Keratinocyte (primary cell): ENCODE measurements around the gene ZNF135. TPM values are rescaled to one million over a fixed set of nuclear protein-coding genes. Genes with fewer than 3 reads are reported as not detected.

Experiments
- DNase-seq: peaks from one replicate; pipeline ENCODE4 v3.0.0-alpha.2; 2011; ENCODE audit warnings: low read depth, missing footprints, low spot score
- FAIRE-seq: peaks from 2 replicates; lab custom pipeline; 2011; peaks lifted over from hg19 to GRCh38; lab: Jason Lieb, UNC
- H2AFZ ChIP-seq: 2 replicates; pipeline ENCODE4 v1.6.0; 2012; ENCODE audit warnings: low read length, control low read depth, inconsistent platforms; ENCODE audit not compliant: control insufficient read depth
- H3K27ac ChIP-seq: 2 replicates; pipeline ENCODE4 v1.5.1; 2011; ENCODE audit warnings: low read length; ENCODE audit not compliant: control insufficient read depth, insufficient read depth
- H3K27me3 ChIP-seq: 3 replicates; pipeline ENCODE4 v1.6.0; 2011; ENCODE audit warnings: low read length; ENCODE audit not compliant: control insufficient read depth, insufficient read depth; ENCODE audit errors: extremely low read depth
- H3K36me3 ChIP-seq, 2 experiments: 2 replicates in 1 of 2; 3 replicates in 1 of 2; pipeline ENCODE4 v1.5.1; 2011; ENCODE audit warnings: low read length in 2 of 2, mild to moderate bottlenecking in 1 of 2; ENCODE audit not compliant: control insufficient read depth in 2 of 2, insufficient read depth in 2 of 2; ENCODE audit errors: extremely low read depth in 1 of 2
- H3K4me1 ChIP-seq: 3 replicates; pipeline ENCODE4 v1.5.1; 2011; ENCODE audit warnings: low read length; ENCODE audit not compliant: control insufficient read depth, insufficient read depth; ENCODE audit errors: extremely low read depth
- H3K4me2 ChIP-seq: 3 replicates; pipeline ENCODE4 v1.6.0; 2011; ENCODE audit warnings: low read depth, low read length; ENCODE audit not compliant: control insufficient read depth, insufficient read depth; ENCODE audit errors: extremely low read depth
- H3K4me3 ChIP-seq, 3 experiments: fragments of 200-600 bp in 1 of 3; sonication (generic) in 1 of 3; 2 replicates in 2 of 3; 3 replicates in 1 of 3; pipeline ENCODE4 v1.5.1; 2011 to 2016; ENCODE audit warnings: low read length in 3 of 3, mild to moderate bottlenecking in 3 of 3, control low read depth in 2 of 3, inconsistent platforms in 1 of 3, low read depth in 1 of 3, mixed read lengths in 1 of 3, mixed run types in 1 of 3, moderate library complexity in 1 of 3; ENCODE audit not compliant: control insufficient read depth in 2 of 3, insufficient read depth in 2 of 3; ENCODE audit errors: extremely low read depth in 1 of 3
- H3K79me2 ChIP-seq: 2 replicates; pipeline ENCODE4 v1.6.0; 2012; ENCODE audit warnings: low read length; ENCODE audit not compliant: control insufficient read depth, insufficient read depth
- H3K9ac ChIP-seq: 3 replicates; pipeline ENCODE4 v1.6.0; 2011; ENCODE audit warnings: low read length; ENCODE audit not compliant: control insufficient read depth, insufficient read depth; ENCODE audit errors: extremely low read depth
- H3K9me1 ChIP-seq: 3 replicates; pipeline ENCODE4 v1.6.0; 2011; ENCODE audit warnings: low read length; ENCODE audit not compliant: control insufficient read depth, insufficient read depth; ENCODE audit errors: extremely low read depth
- H3K9me3 ChIP-seq: 2 replicates; pipeline ENCODE4 v1.5.1; 2012; ENCODE audit warnings: low read depth, low read length; ENCODE audit not compliant: control insufficient read depth
- H4K20me1 ChIP-seq: 3 replicates; pipeline ENCODE4 v1.6.0; 2011; ENCODE audit warnings: low read length; ENCODE audit not compliant: control insufficient read depth, insufficient read depth; ENCODE audit errors: extremely low read depth
- CTCF ChIP-seq, 3 experiments: IDR thresholded peaks in 1 of 3; conservative IDR thresholded peaks in 1 of 3; optimal IDR thresholded peaks in 1 of 3; 2 replicates in 2 of 3; 3 replicates in 1 of 3; pipeline versions ENCODE3 to v1.5.1; 2011; ENCODE audit warnings: low read length in 3 of 3, mild to moderate bottlenecking in 3 of 3, moderate library complexity in 2 of 3, control low read depth in 1 of 3, inconsistent platforms in 1 of 3; ENCODE audit not compliant: insufficient read depth in 2 of 3; ENCODE audit errors: extremely low read depth in 1 of 3
- EZH2 ChIP-seq: IDR thresholded peaks from one replicate; pipeline ENCODE4 v1.6.1; 2012; ENCODE audit warnings: inconsistent platforms, mild to moderate bottlenecking, low read length, moderate library complexity
- dilution Hi-C: fragments of 300-500 bp; cut with MboI; formaldehyde crosslinking; loops from one replicate; pipeline ENCODE4 v1.7.0; 2020; ENCODE audit warnings: low sequenced_read_pairs; ENCODE audit not compliant: extremely low pct_ligation_motif_present
- polyA plus RNA-seq, 5 experiments: library from polyadenylated mRNA; depleted of rRNA in 3 of 5; stranded (reverse) in 3 of 5; stranded (forward) in 1 of 5; unstranded in 1 of 5; fragments of >200 nt; gene quantifications; 1 replicate in 1 of 5; 2 replicates in 3 of 5; 3 replicates in 1 of 5; pipeline versions ENCODE4 v1.2.1 to v1.2.3, GENCODE V29; 2011 to 2012; ENCODE audit warnings: missing spikeins in 2 of 5, low read depth in 1 of 5, low replicate concordance in 1 of 5

The ZNF135 gene
- polyA plus RNA-seq, 1 donor (not counting 4 experiments of a cell fraction or from before 2014, with no cell fraction given): 3.4 TPM

GRCh38 chr19:58024661-58025060, 34.4 kb upstream of the ZNF135 start:
- no peak for FAIRE-seq
- H3K9me3 ChIP-seq: peaks cover 7% of the 10 kb centered on the region

DNA sequence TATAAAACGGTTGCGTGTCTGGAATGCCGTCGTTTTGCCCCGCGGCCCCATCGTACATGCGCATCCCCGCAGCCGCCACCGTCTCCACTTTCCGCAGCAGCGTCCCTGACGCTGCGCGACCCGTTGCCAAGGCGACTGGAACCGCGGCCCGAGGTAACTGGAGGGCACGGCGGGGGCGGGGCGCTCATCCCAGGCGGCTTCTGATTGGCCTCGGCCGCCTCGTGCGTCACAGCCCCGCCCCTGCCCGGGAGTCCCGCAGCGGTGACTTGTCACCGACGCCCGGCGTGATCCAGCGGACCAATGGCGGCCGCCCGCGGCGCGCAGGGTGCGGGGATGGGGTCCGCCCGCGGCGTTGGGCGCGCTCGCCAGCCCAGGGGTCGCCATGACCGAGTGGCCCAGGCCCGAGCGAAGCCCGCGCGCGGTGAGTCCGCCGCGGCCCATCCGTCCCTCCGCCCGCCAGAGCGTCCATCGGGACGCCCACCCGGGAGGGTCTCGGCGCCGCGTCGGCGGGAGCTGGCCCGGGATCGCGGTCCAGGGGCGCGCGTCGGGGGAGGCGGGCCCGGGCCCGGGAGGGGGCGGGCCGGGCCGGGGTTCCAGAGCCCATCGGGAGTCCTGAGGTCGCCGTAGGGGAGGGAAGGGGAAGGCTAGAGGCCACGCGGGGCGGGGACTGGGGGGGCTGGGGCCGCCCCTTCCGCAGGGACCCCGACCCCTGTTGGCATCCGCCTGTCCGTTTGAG, 25.2 kb upstream of the ZNF135 start, which contains the start of gene ZSCAN1:
ZSCAN1 (plus strand) TSS at position 285 of the 736 bp plus-strand sequence. CDS start 3,812 bp downstream, outside the sequence.
- no peak within 1 kb of the TSS for H2AFZ ChIP-seq
- no peak within 1 kb of the TSS for H3K9ac ChIP-seq
- H3K4me2 ChIP-seq: no peak within 1 kb of the TSS

More at GRCh38 chr19:58024661-58025060, 34.4 kb upstream of the ZNF135 start:
- Histone ChIP-seq H3K36me3 (no peaks in the 10 kb centered on the region), H3K9ac (no peak overlapping the region), H3K79me2 (no peaks in the 10 kb centered on the region), H3K27ac (no peak overlapping the region), H4K20me1 (no peaks in the 10 kb centered on the region), H2AFZ (no peak overlapping the region), H3K9me1 (no peaks in the 10 kb centered on the region), H3K27me3 (no peaks in the 10 kb centered on the region), H3K4me1 (no peaks in the 10 kb centered on the region), H3K4me3 (no peak overlapping the region), H3K4me2 (no peak overlapping the region)
- no peak for DNase-seq
- dilution Hi-C loops: no loop called here
- TF ChIP-seq EZH2: no peak
- TF ChIP-seq CTCF (optimal IDR thresholded peaks at IDR 0.05 in 1 of 3, IDR thresholded peaks at IDR 0.05 in 1 of 3, conservative IDR thresholded peaks at IDR 0.05 in 1 of 3; ENCODE audit: extremely low read depth in 1 of 3, insufficient read depth in 2 of 3, low read length in 3 of 3): no peak

More for the DNA sequence above, 25.2 kb upstream of the ZNF135 start, which contains the start of gene ZSCAN1:
- Histone ChIP-seq H3K9me1 (no peaks in the 10 kb centered on the region), H3K4me3 (no peak within 1 kb of the TSS), H3K4me1 (no peaks in the 10 kb centered on the region), H3K9me3 (peaks cover 7% of the 10 kb centered on the region), H3K27me3 (no peaks in the 10 kb centered on the region), H3K79me2 (no peaks in the 10 kb centered on the region), H4K20me1 (no peaks in the 10 kb centered on the region), H3K27ac (no peak within 1 kb of the TSS), H3K36me3 (no peaks in the 10 kb centered on the region)
- DNase-seq (no peak), FAIRE-seq (no peak)
- TF ChIP-seq EZH2: no peak
- TF ChIP-seq CTCF (optimal IDR thresholded peaks at IDR 0.05 in 1 of 3, IDR thresholded peaks at IDR 0.05 in 1 of 3, conservative IDR thresholded peaks at IDR 0.05 in 1 of 3; ENCODE audit: extremely low read depth in 1 of 3, insufficient read depth in 2 of 3, low read length in 3 of 3): no peak
- dilution Hi-C loops: no loop called here
